ENCODE measurements around the gene SCN1B.
"Not testable (repeated sequence)": the region's sequence is repeated elsewhere in the genome, so short reads cannot be mapped to it uniquely, and the experiment has no call there.

The SCN1B gene

DNA sequence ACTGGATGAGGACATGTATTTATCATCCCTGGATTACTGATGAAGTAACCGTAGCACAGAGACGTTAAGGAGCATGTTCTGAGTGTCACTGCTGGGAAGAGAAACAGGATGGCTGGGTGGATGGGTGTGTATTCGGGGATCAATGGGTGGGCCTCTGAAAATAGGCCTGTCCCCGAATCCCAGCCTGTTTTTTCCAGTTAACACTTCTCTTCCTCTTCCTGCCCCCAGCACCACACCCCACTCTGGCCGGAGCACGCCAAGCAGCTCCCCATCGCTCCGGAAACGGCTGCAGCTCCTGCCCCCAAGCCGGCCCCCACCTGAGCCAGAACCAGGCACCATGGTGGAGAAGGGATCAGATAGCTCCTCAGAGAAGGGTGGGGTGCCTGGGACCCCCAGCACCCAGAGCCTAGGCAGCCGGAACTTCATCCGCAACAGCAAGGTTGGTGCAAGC, 21.4 kb upstream of the SCN1B start:
- peaks cover 27% of the 10 kb centered on the region for H3K36me3 ChIP-seq (ENCODE audit: insufficient read depth, low read length)

GRCh38 chr19:35009424-35010415, 20.6 kb upstream of the SCN1B start:
- Histone ChIP-seq H3K9ac (ENCODE audit: low read depth, low read length) (no peak overlapping the region), H3K4me1 (ENCODE audit: insufficient read depth, low read length) (no peaks in the 10 kb centered on the region), H3K9me3 (ENCODE audit: control insufficient read depth, insufficient read depth, low read length) (no peaks in the 10 kb centered on the region), H3K36me3 (ENCODE audit: insufficient read depth, low read length) (peaks cover 36% of the 10 kb centered on the region)

More for the DNA sequence above, 21.4 kb upstream of the SCN1B start:
- no peak overlapping the region for H3K9ac ChIP-seq (ENCODE audit: low read depth, low read length)
- H3K9me3 ChIP-seq (ENCODE audit: control insufficient read depth, insufficient read depth, low read length) = no peaks in the 10 kb centered on the region
- peaks cover 1% of the 10 kb centered on the region; the same call in 1 of the 2 replicates for H3K4me1 ChIP-seq (ENCODE audit: insufficient read depth, low read length)

- Histone ChIP-seq H3K36me3 (ENCODE audit: insufficient read depth, low read length) (peaks cover 45% of the 10 kb centered on the region), H3K9ac (ENCODE audit: low read depth, low read length) (no peak overlapping the region), H3K9me3 (ENCODE audit: control insufficient read depth, insufficient read depth, low read length) (no peaks in the 10 kb centered on the region), H3K4me1 (ENCODE audit: insufficient read depth, low read length) (no peaks in the 10 kb centered on the region)
Observed at GRCh38 chr19:35011091-35011689, 19.1 kb upstream of the SCN1B start.

- no peak overlapping the region for H3K9ac ChIP-seq (ENCODE audit: low read depth, low read length)
- H3K9me3 ChIP-seq (ENCODE audit: control insufficient read depth, insufficient read depth, low read length) = no peaks in the 10 kb centered on the region
- peaks cover 49% of the 10 kb centered on the region for H3K36me3 ChIP-seq (ENCODE audit: insufficient read depth, low read length)
- no peaks in the 10 kb centered on the region for H3K4me1 ChIP-seq (ENCODE audit: insufficient read depth, low read length)
Observed at GRCh38 chr19:35011737-35012682, 18.3 kb upstream of the SCN1B start.

- H3K36me3 ChIP-seq (ENCODE audit: insufficient read depth, low read length) = peaks cover 55% of the 10 kb centered on the region
- no peak overlapping the region for H3K9ac ChIP-seq (ENCODE audit: low read depth, low read length)
- no peaks in the 10 kb centered on the region for H3K4me1 ChIP-seq (ENCODE audit: insufficient read depth, low read length)
- H3K9me3 ChIP-seq (ENCODE audit: control insufficient read depth, insufficient read depth, low read length) = no peaks in the 10 kb centered on the region
Observed at GRCh38 chr19:35013041-35013819, 17.0 kb upstream of the SCN1B start.

DNA sequence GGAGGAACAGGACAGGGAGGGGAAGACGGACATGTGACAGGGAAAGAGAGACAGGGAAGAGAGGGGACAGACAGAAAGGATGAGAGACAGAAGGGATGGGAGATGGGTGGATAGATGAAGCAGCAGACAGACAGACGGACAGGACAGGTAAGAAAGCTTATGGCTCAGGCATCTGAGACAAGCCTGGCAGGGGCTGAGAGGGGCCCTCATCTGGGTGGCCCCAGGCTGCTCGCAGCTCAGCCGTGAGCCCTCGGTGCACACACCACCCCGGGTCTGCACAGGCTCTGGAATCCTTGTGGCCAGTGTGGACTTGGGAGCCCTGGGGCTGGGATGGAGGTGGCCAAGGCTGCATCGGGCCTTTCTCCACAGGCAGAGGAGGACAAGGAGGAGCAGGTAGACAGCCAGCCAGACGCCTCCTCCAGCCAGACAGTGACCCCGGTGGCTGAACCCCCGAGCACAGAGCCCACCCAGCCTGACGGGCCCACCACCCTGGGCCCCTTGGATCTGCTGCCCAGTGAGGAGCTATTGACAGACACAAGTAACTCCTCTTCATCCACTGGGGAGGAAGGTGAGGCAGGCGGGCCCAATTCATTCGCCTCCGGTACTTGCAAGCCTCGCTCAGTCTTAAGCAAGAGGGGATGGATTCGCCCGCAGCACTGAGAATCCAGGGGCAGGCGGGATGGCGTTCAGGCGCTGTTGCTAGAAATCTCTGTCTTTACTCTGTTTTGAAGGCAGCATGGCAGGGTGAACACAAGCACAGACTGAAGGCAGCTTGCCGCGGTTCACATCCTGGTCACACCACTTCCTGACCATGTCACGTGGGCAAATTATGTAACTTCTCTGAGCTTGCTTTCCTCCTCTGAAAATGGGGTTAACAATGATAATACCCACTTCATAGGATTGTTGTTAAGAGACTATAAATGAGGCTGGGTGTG, 16.2 kb upstream of the SCN1B start:
- Histone ChIP-seq H3K9ac (ENCODE audit: low read depth, low read length) (no peak overlapping the region), H3K36me3 (ENCODE audit: insufficient read depth, low read length) (peaks cover 54% of the 10 kb centered on the region), H3K9me3 (ENCODE audit: control insufficient read depth, insufficient read depth, low read length) (no peaks in the 10 kb centered on the region), H3K4me1 (ENCODE audit: insufficient read depth, low read length) (no peaks in the 10 kb centered on the region)

DNA sequence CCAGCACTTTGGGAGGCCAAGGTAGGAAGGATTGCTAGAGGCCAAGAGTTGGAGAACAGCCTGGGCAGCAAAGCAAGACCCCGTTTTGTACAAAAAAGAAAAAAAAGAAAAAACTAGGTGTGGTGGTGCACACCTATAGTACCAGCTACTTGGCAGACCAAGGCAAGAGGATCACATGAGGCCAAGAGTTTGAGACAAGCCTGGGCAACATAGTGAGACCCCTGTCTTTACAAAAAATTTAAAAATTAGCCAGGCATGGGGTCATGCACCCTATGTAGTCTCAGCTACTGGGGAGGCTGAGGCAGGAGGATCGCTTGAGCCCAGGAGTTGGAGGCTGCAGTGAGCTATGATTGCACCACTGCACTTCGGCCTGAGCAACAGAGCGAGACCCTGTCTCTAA, 15.5 kb upstream of the SCN1B start:
- H3K36me3 ChIP-seq (ENCODE audit: insufficient read depth, low read length) = peaks cover 49% of the 10 kb centered on the region
- H3K9me3 ChIP-seq (ENCODE audit: control insufficient read depth, insufficient read depth, low read length); H3K4me1 ChIP-seq (ENCODE audit: insufficient read depth, low read length); H3K9ac ChIP-seq (ENCODE audit: low read depth, low read length): not testable (repeated sequence)

DNA sequence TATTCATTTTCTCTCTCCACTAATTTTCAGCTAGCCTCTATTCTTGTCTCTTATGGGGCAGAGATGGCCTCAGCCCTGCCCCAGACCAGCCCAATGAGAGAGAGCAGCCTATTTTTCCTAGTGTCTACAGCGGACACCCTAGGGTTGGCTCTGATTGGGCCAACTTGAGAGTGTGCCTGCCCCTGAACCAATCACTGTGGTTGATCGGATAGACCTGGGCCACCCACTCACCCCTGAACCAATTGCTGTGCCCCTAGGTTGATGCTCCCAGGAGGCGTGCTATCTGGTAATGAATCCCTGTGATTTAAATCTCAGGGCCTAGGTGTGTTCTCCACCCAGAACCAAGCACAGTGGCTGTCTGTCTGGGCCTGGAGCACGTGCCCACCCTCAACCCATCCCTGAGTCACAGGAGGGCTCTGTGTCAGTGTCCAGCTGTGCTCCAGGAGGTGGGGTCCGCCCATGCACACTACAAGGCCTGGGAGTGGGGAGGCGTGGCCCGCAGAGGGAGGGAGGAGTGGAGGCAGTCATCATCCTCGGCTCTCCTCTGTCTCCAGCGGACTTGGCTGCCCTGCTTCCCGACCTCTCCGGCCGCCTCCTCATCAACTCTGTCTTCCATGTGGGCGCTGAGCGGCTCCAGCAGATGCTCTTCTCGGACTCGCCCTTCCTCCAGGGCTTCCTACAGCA, 14.9 kb upstream of the SCN1B start:
- H3K9me3 ChIP-seq (ENCODE audit: control insufficient read depth, insufficient read depth, low read length) = no peaks in the 10 kb centered on the region
- no peak overlapping the region for H3K9ac ChIP-seq (ENCODE audit: low read depth, low read length)
- no peaks in the 10 kb centered on the region for H3K4me1 ChIP-seq (ENCODE audit: insufficient read depth, low read length)
- peaks cover 46% of the 10 kb centered on the region for H3K36me3 ChIP-seq (ENCODE audit: insufficient read depth, low read length)

DNA sequence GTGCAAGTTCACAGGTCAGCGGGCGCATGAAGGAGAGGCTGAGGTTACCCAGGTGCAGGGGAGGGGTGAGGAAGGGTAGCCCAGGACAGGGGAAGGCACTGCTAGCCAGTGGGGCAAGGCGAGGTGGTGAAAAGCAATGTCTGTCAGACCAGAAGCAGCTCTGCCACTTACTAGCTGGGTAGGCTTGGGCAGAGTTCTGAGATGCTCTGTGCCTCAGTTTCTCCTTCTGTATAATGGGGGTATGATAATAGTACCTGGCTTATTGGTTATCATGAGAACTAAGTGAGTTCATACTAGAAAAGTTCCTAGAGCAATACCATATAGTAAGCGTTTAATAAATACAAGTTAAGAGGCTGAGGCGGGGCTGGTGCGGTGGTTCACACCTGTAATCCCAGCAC, 14.3 kb upstream of the SCN1B start:
- H3K36me3 ChIP-seq (ENCODE audit: insufficient read depth, low read length) = peaks cover 43% of the 10 kb centered on the region
- no peaks in the 10 kb centered on the region for H3K4me1 ChIP-seq (ENCODE audit: insufficient read depth, low read length)

GRCh38 chr19:35017507-35017906, 12.8 kb upstream of the SCN1B start:
- H3K36me3 ChIP-seq (ENCODE audit: insufficient read depth, low read length) = peaks cover 43% of the 10 kb centered on the region
- no peak overlapping the region for H3K9ac ChIP-seq (ENCODE audit: low read depth, low read length)
- H3K4me1 ChIP-seq (ENCODE audit: insufficient read depth, low read length) = no peaks in the 10 kb centered on the region
- H3K9me3 ChIP-seq (ENCODE audit: control insufficient read depth, insufficient read depth, low read length) = no peaks in the 10 kb centered on the region

More for the DNA sequence above, 14.3 kb upstream of the SCN1B start:
- Histone ChIP-seq H3K9ac (ENCODE audit: low read depth, low read length) (no peak overlapping the region), H3K9me3 (ENCODE audit: control insufficient read depth, insufficient read depth, low read length) (no peaks in the 10 kb centered on the region)

GRCh38 chr19:35018379-35018778, 11.9 kb upstream of the SCN1B start:
- H3K9me3 ChIP-seq (ENCODE audit: control insufficient read depth, insufficient read depth, low read length) = no peaks in the 10 kb centered on the region
- no peak overlapping the region for H3K9ac ChIP-seq (ENCODE audit: low read depth, low read length)
- peaks cover 43% of the 10 kb centered on the region for H3K36me3 ChIP-seq (ENCODE audit: insufficient read depth, low read length)
- no peaks in the 10 kb centered on the region for H3K4me1 ChIP-seq (ENCODE audit: insufficient read depth, low read length)

GRCh38 chr19:35019144-35019543, 11.1 kb upstream of the SCN1B start:
- Histone ChIP-seq H3K9ac (ENCODE audit: low read depth, low read length) (no peak overlapping the region), H3K36me3 (ENCODE audit: insufficient read depth, low read length) (peaks cover 40% of the 10 kb centered on the region), H3K4me1 (ENCODE audit: insufficient read depth, low read length) (no peaks in the 10 kb centered on the region), H3K9me3 (ENCODE audit: control insufficient read depth, insufficient read depth, low read length) (no peaks in the 10 kb centered on the region)

All from ES-I3 (cell line).